Activated CD4-positive, CD25-positive, alpha-beta regulatory T cell treated with anti-CD3 and anti-CD28 coated beads, Interleukin-2, amount 50 U/mL, for 24 hours (primary cell): ENCODE data around the gene PTPRF.

ENCODE experiments used
- ATAC-seq, 2 donors: fragments of 150-1000 bp; cut with Tn5 transposase; one replicate each; pipeline ENCODE4 v1.10.0; 2021; ENCODE audit warnings: mild to moderate bottlenecking in 1 of 2, moderate library complexity in 1 of 2

Gene PTPRF

DNA sequence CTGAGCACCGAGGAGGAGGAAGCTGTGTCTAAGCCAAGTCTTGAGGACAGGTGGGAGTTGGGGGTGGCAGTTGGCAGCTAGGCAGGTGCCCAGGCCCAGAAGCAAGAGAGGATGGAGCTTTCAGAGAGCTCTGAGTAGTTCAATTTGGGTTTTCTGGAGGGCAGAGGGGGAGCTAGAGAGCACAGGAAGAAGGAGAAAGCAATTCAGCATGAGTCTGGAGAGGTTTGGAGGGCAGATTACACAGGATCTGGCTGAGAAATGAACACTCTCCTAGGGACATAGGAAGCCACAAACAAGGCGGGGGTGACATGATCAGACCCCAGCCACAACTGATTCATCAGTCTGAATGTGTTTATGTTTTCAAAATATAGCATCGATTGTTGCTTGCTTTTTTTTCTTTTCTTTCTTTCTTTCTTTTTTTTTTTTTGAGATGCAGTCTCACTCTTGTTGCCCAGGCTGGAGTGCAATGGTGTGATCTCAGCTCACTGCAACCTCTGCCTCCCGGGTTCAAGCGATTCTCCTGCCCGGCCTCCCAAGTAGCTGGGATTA, 23.8 kb downstream of the PTPRF start:
- peak in 1 of 2 donors; percentile 34 for ATAC-seq

DNA sequence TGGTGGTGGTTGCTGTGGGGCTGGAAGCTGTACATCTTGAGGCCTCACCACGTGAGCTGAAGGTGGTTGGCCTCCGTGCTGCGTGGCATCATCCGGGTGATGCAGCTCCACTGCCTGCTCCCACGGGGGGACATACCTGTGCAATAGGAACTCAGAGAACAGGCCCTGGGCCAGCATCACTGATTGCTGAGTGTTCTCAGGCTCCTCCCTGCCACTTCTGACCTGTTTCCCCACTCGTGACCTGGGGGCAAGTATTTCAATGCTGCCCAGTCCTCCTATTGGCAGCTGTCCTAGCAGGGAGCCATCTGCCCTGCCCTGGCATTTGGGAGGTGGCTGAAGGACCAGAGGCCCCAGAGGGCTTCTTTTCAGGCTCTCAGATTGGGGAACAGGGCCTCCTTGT, 26.1 kb downstream of the PTPRF start:
- no peak for ATAC-seq

DNA sequence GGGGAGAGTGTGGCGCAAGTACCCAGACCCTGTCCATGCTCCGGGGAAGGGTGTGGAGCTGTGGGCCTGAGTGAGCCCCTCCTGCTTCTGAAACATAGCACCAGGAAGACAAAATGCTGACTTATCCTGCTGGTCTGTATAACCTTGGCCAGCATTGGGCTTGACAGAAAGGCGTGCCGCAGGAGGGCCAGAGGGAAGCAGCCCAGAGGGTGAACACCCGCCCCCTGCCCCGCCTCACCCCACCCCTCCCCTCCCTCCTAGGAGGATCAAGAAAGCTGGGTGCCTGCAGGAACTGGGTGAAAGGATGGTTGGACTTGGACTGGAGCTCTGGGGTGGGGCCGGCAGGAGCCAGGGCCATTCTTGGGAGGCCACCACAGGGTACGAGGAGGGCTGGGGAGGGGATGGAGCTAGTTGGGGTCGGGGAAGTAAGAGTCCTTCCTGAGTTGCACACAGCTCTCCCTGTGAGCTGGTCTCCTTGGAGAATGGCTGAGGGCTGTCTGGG, 27.1 kb downstream of the PTPRF start:
- no peak for ATAC-seq

DNA sequence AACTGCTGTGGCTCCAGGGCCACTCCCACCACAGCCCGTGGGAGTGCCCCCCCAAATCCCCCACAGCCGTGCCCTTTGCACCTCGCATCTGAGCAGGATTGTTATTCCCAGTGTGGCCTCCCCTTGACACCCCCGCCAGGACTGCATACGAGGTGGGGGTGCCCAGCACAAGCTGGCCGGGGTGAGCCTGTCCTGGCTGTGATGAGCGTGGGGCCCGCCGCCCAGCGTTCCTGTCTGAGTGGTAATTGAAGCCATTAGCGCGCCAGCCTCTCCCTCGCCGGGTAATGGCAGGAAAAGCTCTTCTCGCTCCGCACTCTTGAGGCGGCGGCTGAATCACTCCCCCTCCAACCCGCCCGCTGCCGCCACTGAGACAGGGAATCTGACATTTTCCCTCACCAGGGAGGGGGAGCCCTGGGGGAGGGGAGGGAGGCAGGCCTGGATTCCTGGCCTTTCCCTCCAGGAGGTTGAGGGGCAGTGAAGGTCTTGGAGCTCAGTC, 27.7 kb downstream of the PTPRF start:
- no peak for ATAC-seq

DNA sequence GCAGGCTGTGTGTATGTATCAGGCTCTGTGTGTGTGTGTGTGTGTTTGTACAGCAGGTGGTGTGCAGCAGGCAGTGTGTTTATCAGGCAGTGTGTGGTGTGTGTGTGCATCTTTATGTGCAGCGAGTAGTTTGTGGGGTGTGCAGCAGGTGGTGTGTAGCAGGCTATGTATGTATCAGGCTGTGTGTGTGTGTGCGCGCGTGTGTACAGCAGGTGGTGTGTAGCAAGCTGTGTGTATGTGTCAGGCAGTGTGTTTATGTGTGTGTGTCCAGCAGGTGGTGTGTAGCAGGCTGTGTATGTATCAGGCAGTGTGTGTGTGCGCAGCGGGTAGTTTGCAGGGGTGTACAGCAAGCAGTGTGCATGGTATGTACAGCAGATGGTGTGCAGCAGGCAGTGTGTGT, 29.0 kb downstream of the PTPRF start:
- ATAC-seq: no peak

DNA sequence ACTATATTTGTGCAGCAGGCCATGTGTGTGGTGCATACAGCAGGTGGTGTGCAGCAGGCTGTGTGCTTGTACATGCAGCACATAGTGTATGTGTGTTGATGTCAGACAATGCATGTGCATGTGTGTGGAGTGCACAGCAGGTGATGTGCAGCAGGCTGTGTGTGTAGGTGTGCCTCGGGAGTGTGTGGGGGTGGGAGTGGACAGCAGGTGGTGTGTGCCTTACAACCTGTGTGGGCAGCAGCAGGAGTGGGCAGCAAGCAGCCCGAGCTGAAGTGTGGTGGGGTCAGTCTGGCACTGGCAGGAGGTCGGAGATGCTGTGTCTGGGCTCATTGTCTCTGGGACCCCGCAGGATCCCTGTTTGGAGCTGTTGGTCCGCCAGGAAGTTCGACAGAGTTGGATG, 29.6 kb downstream of the PTPRF start:
- ATAC-seq: no peak

DNA sequence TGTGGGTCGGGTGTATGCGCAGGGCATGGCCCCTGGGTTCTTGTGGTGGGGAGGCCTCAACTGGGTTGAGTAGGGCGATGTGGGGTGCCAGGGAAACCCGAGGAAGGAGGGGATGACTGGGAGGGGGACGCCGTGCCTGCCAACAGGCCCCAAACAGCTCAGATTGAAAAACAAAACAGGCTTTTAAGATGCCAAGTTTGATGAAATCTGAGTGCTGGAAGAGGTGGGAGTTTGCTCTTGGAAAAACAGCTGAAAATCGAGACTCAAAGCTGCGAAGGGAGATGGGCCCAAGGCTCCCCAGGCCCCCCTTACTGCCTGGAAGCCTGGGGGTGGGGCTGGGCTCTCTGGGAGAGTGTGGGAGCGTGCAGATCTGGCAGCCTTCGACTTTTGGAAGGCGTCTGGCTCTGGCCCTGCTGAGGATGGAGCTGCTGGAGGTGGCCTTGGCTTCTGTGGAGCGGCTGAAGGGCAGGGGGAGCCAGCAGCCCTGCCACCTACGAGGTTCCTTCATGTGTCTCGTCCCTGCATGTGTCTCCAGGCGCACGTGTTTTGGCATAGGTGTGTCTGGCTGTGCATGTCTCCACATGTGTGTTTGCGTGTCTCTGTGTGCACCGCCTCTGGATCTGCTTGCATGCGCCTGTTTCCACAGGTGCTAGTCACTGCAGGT, 33.3 kb downstream of the PTPRF start:
- no peak for ATAC-seq

DNA sequence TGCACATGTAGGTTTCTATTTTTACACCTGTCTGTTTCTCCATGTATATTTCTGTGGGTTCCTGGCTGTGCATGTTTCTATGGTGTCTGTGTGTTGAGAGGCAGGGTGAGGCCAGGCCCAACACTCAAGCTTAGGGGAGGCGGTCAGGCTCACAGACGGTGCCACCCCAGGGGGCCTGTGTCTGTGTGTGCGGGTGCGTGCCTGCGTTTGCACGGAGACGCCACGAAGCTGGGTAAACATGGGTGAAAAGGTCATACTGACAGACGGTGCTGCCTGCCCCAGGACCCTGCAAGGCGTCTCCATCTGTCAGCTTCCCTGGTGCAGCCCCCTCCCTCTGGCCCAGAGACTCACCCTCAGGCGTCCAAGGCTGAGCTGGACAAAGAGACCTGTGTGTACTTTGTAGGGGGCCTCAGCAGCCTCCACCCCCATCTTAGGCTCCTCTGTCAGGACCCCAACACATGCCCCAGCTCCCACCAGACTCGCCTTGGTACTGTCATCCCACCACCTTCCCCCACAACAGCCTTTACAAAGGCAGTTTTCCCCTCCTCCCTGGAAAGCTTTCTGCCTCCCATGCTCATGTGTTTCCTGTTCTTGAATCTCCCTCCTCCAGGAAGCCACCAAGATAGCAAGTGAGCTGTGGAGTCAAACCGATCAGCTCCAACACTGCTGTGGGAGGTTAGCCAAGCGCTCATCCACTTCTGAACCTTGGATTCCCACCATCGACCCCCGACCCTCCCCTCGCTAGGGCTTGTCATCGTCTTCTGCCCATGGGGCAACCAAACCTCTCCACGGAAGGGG, 34.1 kb downstream of the PTPRF start:
- ATAC-seq: no peak

DNA sequence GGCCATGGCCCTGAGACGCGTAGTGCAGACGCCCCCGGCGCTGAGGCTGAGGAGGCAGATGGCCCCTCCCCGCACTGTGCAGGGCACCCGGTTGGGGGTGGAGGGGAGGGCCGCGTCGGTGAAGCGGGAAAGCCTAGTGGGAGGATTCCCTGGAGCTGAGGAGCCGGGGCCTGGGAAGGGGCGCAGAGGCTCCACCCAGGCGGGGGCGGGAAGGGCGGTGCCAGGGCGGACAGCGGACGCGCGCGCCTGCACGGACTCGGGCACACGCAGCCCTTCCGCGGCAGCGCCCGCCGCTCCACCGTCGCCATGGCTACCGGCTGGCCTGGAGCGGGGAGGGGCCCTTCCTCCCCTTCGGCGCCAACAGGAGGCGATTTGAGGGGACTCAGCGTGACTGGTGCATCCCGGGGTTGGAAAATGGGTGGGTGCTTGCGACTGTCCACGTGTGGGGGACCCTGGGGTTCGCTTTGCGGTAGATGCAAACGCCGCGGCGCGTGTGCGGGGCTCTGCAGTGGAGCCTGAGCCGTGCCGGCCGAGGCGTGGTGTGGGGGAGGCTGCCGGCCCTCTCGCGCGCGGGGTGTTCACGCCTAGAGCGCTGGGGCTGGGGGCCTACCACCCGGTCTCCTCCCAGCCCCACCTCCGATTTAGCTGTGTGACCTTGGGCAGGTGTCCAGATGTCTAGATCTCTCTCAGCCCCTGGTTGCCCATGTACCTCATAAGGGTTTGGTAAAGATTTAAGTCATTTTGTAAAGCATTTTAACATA, 35.1 kb downstream of the PTPRF start:
- ATAC-seq: peak in 1 of 2 donors; percentile 39

DNA sequence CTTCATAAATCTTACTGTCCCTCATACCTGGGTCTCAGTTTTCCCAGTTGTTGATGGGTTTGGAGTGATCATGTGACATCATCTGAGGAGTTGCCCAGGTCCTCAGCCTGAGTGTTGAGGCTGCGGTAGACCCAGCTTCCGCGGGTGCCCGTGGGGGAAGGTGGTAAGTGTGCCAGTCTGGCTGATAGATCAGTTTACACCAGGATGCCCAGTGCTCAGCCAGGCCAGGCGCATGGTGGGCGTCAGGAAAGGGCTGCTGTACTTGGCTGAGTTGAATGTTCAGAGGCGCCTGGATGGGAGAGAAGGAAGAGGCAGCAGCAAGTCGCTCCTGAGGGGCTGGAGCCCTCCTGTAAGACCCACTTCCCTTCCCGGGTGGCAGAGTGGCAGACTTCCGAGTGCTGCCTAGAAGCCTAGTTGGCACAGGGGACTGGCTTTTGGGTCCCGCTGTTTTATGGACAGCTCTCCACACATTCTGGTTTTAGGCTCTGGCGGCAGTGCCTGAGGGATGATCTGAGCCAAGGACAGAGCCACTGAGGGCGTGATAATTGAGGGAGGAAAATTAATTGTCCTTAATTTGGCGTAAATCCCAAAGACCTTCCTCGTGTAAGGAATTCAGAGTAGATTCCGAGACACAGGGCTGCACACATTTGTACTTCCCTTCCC, 35.8 kb downstream of the PTPRF start:
- no peak for ATAC-seq

DNA sequence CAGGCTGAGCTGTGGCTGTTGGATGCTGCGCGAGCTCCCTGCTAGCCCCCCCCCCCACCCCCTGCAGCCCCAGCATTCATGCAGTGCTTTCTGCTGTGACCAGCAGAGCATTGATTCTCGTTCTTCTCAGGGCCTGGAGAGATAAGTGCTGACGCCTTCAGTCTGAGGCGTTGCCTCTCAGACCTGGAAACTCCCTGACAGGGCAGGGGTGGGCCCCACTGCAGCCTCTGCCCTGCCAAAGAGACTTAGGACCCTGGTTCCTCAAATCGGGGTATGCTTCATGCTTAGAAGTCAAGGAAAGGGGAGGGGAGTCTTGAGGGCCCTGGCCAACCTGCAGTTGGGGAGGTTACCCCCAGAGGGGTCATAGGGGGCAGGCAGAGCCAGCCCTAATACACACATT, 38.5 kb downstream of the PTPRF start:
- ATAC-seq: no peak

DNA sequence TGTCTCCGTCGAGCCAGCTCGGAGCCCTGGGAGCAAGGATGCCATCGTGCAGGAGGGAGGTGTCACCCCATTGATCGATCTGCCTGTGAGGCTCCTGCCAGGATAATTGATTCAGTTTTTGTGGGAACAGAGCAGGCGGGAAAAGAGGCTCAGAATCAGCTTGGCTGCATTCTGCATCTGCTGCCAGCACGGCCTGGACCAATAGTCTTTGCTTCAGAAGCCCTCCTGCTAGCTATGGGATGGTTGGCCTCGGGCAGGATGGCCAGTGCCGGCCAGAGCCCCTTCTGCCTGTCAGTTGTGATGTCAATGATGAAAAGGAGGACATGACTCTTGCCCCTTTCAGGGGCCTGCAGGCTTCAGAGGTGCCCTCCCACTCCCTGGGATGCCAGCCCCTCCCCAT, 39.6 kb downstream of the PTPRF start:
- ATAC-seq: no peak

DNA sequence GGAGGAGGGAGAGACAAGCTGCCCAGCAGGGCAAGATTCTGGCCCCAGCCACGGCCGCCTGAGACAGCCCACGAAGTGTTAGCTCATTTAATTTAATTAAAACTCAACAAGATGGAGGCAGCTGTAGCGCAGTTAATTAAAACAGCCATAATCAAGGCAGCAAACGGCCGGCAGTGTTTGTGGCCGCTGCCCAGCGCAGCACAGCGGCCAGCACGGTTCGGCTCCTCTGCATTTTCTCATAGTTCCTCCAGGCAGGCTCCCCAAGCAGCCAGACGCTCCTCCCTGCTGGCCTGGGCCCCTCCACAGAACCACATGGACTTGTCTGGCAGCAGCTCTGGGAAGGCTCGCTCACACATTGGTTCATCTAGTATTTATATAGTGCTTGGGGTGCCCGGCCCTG, 40.0 kb downstream of the PTPRF start:
- ATAC-seq: no peak

DNA sequence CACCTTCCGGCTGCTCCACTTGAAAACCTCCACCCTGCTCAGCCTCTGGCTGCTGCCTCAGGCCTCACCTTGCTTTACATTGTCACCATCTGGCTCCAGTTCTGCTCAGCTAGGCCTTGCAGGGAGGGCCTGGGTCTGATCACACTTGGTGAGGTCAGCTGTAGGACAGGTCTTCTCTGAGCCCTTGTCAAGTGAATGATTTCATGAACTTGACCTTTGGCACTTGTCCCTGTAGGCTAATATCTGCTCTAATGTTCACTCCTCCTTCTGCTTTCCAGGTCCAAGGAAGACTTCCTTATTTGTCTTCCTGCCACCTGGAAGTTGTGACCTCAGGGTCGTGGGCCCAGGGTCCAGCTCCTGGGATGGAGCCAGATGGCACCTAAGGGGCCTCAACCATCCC, 41.4 kb downstream of the PTPRF start:
- no peak for ATAC-seq

DNA sequence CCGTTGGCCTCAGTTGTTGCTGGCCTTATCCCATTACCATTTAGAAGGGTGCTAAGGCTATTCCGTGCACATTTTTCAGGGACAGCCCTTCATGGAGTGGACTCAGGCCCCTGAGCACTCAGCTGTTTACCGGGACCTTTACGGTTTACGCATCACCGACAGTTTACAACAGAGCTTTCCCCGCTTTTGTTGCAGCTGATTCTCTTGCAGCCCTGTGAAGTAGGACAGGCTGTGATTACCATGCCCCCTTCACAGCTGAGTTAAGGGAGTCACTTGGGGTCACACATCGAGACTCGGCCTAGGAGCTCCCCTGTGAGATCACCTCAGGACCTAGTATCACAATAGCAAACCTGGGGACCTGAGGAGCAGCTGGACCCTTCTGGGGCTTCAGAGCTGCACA, 41.9 kb downstream of the PTPRF start:
- ATAC-seq: no peak

DNA sequence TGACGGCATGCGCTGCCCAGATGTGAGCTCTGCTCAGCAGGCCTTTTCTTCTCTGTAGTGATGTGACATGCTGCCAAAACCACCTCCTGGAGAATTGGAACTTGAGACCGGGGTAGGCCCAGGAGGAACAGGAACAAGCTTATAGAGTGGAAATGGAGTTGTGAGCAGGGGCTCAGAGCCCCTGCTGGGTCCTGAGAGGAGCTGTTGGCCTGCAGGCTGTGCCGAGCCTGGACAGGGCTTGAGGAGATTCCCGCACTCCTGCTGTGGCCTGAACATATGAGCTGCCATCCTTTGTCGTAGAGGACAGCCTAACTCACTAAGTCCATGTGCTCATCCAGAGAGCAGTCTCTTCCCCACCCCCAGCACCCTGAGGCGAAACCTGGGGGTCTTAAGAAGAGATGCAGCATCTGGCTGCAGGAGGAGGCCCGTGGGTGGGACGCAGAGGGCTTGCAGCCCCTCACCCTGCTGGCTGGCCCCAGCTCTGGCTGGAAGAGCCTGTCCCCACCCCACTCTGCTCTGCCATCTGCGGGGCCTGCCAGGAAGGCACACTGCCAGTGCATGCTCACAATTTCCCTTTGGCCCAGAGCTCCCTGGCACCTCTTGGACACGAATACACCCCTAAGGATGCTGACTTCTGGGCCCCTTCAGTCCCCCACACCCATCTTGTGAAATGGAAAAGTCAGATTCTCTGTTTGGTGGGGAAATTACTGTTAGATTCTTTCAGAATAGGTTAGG, 42.5 kb downstream of the PTPRF start:
- ATAC-seq: no peak

DNA sequence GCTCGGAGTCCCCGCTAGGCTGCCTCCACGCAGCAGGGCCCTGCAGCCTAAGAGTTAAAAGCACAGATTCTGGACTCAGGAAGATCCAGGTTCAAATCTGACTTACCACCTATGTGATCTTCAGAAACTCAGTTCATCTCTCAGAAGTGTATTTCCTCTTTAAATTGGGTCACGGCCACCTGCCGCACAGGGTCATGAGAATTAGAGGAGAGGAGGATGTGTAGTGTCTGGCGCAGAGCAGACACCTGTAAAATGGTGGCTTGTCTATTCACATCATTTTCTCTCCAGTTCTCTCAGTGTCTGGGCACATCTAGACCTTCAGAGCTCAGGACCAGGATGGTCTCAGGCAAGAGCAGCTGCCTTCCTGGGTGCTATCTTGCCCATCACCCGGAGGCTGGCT, 45.8 kb downstream of the PTPRF start:
- no peak for ATAC-seq

DNA sequence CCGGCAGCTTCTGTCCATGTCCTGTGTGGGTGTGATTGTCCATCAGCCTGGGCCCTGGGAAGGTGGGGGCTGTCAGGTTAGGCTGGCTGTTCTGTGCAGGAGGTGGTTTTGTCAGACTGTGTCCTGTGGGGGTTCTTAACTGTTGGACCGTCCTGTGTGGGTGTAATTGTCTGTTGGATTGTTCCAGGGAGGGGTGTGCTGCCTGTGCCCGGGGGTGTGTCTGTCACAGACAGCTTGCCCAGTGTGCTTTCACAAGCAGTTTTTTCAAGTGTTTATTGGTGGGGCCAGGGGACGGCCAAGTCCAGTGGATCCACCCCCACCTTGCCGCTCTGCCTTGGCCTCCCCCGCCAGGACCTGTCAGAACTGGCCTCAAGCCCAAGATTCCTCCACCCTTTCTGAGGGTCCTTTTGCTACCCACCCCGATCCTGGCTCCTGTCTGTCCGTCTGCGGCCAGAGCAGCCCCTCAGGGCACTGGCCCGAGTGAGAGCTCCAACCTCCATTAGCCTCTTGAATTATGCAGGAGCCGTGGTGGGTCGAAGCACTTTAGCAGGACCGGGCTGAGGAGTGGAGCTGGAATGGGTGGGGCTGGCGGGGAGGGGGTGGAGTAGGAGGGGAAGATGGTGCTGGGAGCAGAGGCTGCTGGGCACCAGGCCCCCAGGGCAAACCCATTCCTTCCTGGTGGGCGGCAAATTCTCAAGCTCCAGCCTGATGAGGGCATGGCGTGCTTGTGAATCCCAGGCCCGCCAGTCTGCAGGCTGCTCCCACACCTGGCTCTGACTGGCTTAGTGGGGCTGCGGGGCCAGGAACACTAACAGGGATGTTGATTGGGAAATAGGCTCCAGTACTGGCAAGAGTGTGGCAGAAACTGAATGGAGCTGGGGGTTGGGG, 47.2 kb downstream of the PTPRF start:
- ATAC-seq: no peak

DNA sequence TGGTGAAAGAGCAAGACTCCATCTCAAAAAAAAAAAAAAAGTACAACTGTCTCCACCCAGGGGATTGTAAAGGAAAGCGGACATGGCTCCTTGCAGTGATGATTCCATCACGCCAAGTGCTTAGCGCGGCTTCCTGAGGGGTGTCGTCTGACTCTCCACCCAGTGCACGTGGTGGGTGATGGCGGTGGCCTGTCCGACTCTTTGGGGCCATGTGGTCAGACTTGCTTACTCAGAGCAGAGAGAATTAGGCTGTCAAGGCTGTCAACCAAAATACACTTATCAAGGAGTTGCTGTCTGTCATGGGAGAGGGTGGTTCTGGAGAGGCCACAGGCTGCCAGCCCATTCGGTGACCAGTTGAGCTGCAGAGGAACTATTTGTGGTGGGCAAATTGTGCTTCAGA, 49.4 kb downstream of the PTPRF start:
- no peak for ATAC-seq

DNA sequence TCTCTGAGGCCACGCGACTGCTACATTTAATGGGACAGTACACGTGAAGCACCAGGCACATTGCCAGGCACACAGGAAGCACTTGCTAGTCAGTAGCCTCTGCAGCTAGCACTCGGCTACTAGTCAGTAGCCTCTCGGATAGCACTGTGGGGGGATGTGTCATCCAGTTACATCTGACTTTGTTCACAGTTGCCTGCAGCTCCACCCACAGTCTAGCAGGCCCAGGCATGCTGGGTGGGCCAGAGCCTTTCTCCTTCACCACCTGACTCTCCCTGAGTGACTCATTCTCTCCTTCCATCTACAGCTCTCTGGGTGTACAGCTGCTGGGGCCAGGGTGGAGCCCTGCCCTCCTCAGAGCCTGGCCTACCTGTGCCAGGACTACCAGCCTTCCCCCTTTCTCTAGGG, 51.5 kb downstream of the PTPRF start:
- ATAC-seq: peak; percentile 76 to 95

DNA sequence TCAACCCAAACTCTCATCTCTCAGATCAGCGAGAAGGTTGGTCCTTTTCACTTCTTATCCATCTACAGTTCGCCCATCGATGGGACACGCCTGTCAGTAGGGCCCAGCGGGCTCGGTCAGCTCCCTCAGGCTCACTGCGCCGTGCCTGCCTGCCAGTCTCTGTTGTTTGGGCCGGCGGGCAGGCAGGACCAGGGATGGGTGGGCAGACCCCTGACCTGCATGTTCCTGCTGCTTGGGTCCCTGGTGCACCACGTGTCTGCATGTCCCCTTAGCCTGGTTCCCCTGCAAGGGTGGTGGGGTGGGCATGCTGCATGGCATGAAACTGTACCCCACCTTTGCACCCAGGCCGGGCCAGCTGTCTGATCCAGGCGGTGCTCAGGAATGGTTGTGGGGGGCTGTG, 52.4 kb downstream of the PTPRF start:
- no peak for ATAC-seq
